ENCODE results near the gene LLCFC1.

The LLCFC1 gene

DNA sequence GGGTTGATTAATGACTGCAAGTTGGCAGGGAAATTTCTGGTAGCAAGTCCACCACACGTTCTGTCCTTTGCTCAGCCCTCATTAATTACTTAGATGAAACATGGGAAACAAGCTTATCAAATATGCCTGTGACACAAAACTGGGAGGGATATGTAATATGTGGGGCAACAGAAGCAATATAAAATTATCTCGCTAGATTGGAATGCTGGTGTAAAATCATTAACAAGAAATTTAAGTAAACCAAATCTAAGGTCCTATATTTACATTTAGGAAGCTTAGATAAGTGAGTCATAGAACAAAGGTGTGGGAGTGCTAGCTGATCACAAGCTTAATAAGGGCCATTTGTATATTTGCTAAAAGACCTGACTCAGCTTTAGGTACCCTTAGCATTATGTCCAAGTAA lies 29.3 kb upstream of the LLCFC1 start:
- TF ChIP-seq, protein P1, sequence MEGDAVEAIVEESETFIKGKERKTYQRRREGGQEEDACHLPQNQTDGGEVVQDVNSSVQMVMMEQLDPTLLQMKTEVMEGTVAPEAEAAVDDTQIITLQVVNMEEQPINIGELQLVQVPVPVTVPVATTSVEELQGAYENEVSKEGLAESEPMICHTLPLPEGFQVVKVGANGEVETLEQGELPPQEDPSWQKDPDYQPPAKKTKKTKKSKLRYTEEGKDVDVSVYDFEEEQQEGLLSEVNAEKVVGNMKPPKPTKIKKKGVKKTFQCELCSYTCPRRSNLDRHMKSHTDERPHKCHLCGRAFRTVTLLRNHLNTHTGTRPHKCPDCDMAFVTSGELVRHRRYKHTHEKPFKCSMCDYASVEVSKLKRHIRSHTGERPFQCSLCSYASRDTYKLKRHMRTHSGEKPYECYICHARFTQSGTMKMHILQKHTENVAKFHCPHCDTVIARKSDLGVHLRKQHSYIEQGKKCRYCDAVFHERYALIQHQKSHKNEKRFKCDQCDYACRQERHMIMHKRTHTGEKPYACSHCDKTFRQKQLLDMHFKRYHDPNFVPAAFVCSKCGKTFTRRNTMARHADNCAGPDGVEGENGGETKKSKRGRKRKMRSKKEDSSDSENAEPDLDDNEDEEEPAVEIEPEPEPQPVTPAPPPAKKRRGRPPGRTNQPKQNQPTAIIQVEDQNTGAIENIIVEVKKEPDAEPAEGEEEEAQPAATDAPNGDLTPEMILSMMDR (IDR thresholded peaks at IDR 0.05) = no peak
- DNase-seq (ENCODE audit: low spot score) = no peak
- H3K4me3 ChIP-seq = no peak overlapping the region
- H3K27ac ChIP-seq = no peak overlapping the region

DNA sequence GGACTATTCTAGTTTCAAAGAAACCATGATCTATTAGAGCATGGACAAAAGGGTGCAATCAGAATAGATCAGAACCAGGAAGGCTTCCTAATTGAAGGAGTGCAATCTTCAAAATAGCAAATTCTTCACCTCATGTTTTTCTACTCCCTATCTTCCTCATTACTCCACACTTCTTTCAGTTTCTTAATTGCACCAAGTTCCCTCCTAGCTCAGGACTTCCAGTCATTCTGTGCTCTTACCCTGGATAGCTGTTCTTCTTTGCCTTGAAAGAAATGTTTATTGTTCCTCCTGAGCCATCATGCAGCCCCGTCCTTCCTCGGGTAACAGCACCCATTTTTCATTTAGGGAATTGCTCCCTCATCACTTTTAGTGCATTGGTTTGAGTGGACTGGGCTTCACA lies 28.8 kb upstream of the LLCFC1 start:
- Histone ChIP-seq H3K4me3 (no peak overlapping the region), H3K27ac (no peak overlapping the region)
- no peak for DNase-seq (ENCODE audit: low spot score)
- TF ChIP-seq, protein P1 (IDR thresholded peaks at IDR 0.05) = no peak

DNA sequence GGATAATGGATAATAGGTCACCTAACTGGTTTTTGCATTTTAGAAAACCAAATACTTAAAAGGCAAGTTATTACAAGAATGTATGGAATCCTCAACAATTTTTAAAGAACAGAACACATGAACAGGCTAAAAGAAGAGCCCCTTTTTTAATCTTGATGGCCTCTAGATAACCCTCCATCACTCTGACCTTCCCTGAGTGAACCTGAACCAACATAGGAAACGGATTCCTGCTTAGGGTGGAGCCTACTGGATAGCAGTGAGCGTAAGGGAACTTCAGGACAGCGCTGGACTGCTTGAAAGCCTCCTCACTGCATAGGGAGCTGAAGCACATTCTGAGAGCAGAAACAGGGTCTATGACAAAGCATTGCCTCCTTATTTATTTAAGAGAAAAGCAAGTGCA lies 26.2 kb upstream of the LLCFC1 start:
- TF ChIP-seq, protein P1 (IDR thresholded peaks at IDR 0.05) = no peak
- DNase-seq (ENCODE audit: low spot score) = no peak
- Histone ChIP-seq H3K27ac (no peak overlapping the region), H3K4me3 (no peak overlapping the region)

DNA sequence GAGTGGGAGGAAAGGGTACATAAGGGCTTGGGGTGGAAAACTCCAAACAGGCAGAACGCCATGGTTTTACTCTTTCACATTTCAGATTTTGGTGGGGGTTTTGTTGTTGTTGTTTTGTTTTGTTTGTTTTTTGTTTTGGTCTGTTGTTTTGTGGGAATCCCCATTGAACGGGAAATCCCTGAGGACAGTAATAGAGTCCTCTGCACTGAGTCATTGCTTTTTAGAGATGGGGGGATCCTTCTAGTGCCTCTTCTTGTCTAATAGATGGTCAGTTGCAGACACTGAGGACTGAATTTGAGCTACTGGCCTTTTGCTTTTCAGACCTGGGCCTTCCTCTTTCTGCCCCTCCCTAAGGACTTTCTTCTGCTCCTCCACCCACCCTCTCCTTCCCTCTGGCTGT lies 25.7 kb upstream of the LLCFC1 start:
- TF ChIP-seq, protein P1 (IDR thresholded peaks at IDR 0.05) = no peak
- DNase-seq (ENCODE audit: low spot score) = no peak
- no peak overlapping the region for H3K27ac ChIP-seq
- H3K4me3 ChIP-seq = no peak overlapping the region

DNA sequence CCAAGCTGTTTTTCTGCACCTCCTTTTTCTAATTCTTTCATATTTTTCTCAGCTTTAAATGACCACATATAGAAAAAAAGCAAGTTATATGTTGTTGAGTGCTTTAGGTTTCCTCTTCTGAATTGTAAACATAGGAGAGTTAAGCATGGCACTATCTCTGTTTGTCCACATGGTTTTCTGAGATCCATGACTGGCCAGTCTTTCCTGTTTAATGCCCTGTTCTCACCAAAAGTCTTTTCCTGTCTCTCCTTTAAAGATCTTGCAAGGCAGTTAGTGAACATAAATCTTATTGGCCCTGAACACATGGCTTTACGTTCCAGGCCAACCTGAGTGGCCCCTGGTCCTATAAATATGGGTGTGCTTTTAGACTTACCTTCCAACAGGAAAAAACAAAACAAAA lies 25.2 kb upstream of the LLCFC1 start:
- Histone ChIP-seq H3K27ac (no peak overlapping the region), H3K4me3 (no peak overlapping the region)
- TF ChIP-seq, protein P1 (IDR thresholded peaks at IDR 0.05) = no peak
- DNase-seq (ENCODE audit: low spot score) = no peak

DNA sequence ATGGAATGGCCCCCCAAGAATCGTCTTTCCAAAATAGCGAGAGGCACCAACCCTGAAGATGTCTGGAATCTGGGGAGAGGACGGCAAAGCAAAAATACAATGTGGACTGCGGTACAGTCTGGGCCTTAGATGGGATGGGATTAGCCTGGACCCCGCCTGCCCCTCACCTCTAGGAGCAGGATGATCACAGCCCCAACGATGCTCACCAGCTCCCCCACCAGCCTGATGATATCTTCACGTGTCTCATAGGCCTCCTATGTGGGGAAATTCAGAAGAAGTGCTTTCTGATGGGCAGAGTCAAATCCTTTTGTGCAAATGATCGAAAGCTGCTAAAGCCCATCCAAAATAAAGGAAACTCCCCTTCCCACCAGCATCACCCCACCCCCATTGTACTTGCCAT lies 24.0 kb upstream of the LLCFC1 start:
- TF ChIP-seq, protein P1 (IDR thresholded peaks at IDR 0.05) = no peak
- no peak overlapping the region for H3K4me3 ChIP-seq
- H3K27ac ChIP-seq = no peak overlapping the region
- DNase-seq (ENCODE audit: low spot score) = no peak

DNA sequence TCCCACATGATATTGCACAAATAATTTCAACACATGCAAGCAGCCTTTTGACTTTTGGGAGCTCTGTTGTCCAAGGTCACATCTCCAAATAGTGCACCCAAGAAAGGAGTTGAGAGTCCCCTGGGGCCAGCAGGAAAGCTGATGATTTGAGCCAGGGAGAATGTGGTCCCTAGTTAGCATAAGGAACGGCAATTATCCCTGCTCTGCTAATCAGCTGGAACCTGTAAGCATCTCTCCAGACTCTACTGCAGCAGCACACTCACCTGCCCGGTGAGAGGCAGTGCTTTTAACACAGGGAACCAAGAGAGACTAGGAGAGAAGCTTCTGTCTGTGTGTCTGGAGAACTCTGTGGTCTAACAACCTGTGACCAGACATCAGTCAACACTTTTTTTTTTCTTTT lies 22.8 kb upstream of the LLCFC1 start:
- TF ChIP-seq, protein P1 (IDR thresholded peaks at IDR 0.05) = no peak
- H3K27ac ChIP-seq = no peak overlapping the region
- DNase-seq (ENCODE audit: low spot score) = no peak
- no peak overlapping the region for H3K4me3 ChIP-seq
